CD4-positive, alpha-beta T cell (primary cell): ENCODE data around the gene AGAP9. TPM values are rescaled to one million over a fixed set of nuclear protein-coding genes. Genes with fewer than 3 reads are reported as not detected.
"Not testable (repeated sequence)": the region's sequence is repeated elsewhere in the genome, so short reads cannot be mapped to it uniquely, and the experiment has no call there.

Experiments
- ATAC-seq: fragments of 200-7000 bp; cut with Tn5 transposase; one replicate; pipeline ENCODE4 v1.10.0; 2022; ENCODE audit warnings: mild to moderate bottlenecking; ENCODE audit not compliant: poor library complexity
- CTCF ChIA-PET: fragments of 350-600 bp; sonication (Branson Sonifier 250); formaldehyde crosslinking; loops from one replicate; lab custom pipeline; 2021; ENCODE audit warnings: antibody characterized with exemption, inconsistent platforms; lab: Charles Lee
- POLR2A ChIA-PET: fragments of 350-600 bp; sonication (Branson Sonifier 250); formaldehyde crosslinking; loops from one replicate; lab custom pipeline; 2021; ENCODE audit warnings: antibody characterized with exemption, inconsistent platforms; lab: Charles Lee
- DNase-seq, 14 experiments: peaks; one replicate each; pipeline ENCODE4 v3.0.0-alpha.2; 2013 to 2020; ENCODE audit warnings: mixed read lengths in 2 of 14
- H3K27ac ChIP-seq, 2 donors: one replicate each; pipeline versions ENCODE4 v1.5.1 to v1.7.0; 2013; ENCODE audit warnings: low read length in 2 of 2, low read depth in 1 of 2, mild to moderate bottlenecking in 1 of 2
- H3K27me3 ChIP-seq, 2 experiments: 1 replicate in 1 of 2; 2 replicates in 1 of 2; pipeline versions ENCODE4 v1.6.1 to v1.7.0; 2013; ENCODE audit warnings: low read length in 2 of 2, control low read depth in 1 of 2, mild to moderate bottlenecking in 1 of 2, moderate library complexity in 1 of 2; ENCODE audit not compliant: insufficient read depth in 2 of 2, control insufficient read depth in 1 of 2
- H3K36me3 ChIP-seq: one replicate; pipeline ENCODE4 v1.6.1; 2013; ENCODE audit warnings: low read length, control low read depth; ENCODE audit not compliant: insufficient read depth
- H3K4me1 ChIP-seq: one replicate; pipeline ENCODE4 v1.6.1; 2013; ENCODE audit warnings: low read length, control low read depth; ENCODE audit not compliant: insufficient read depth
- H3K4me3 ChIP-seq: one replicate; pipeline ENCODE4 v1.5.1; 2013; ENCODE audit warnings: mild to moderate bottlenecking, low read length, moderate library complexity
- H3K9me3 ChIP-seq, 2 experiments: 1 replicate in 1 of 2; 2 replicates in 1 of 2; pipeline versions ENCODE4 v1.6.1 to v1.7.0; 2013; ENCODE audit warnings: low read length in 2 of 2, mild to moderate bottlenecking in 2 of 2, control low read depth in 1 of 2, moderate library complexity in 1 of 2; ENCODE audit not compliant: control insufficient read depth in 1 of 2, insufficient read depth in 1 of 2
- H3K27ac Mint-ChIP-seq: one replicate; pipeline ENCODE4 v1.8.0; 2020; ENCODE audit warnings: mixed read lengths
- H3K27me3 Mint-ChIP-seq: one replicate; pipeline ENCODE4 v1.8.0; 2021; ENCODE audit warnings: mixed read lengths
- H3K36me3 Mint-ChIP-seq: one replicate; pipeline ENCODE4 v1.8.0; 2021; ENCODE audit warnings: low read depth, mixed read lengths
- H3K4me1 Mint-ChIP-seq: one replicate; pipeline ENCODE4 v1.8.0; 2021; ENCODE audit warnings: low read depth, mixed read lengths
- H3K4me3 Mint-ChIP-seq: one replicate; pipeline ENCODE4 v1.8.0; 2020; ENCODE audit warnings: mild to moderate bottlenecking, mixed read lengths
- H3K9me3 Mint-ChIP-seq: one replicate; pipeline ENCODE4 v1.8.0; 2020; ENCODE audit warnings: mixed read lengths
- intact Hi-C, 2 experiments: fragments of 100-400 bp; cut with DNase I in 1 of 2; cut with micrococcal nuclease in 1 of 2; formaldehyde crosslinking; loops; one replicate each; pipeline versions ENCODE4 v1.15.1 to v1.9.0; 2023 to 2025; cut with DNase I, micrococcal nuclease
- total RNA-seq, 174 experiments: library from RNA in 2 of 174; stranded (reverse) in 2 of 174; gene quantifications; one replicate each; pipeline ENCODE4 v1.2.3 and lab custom pipeline; 2021 to 2026
- TF ChIP-seq, protein P1 (sequence below): fragments of 200-600 bp; IDR thresholded peaks from one replicate; pipeline ENCODE4 v1.8.0; 2022; ENCODE audit warnings: antibody characterized with exemption, mild to moderate bottlenecking

The AGAP9 gene
- total RNA-seq, 2 experiments from 2014 or later: 5.4 to 6.5 TPM

DNA sequence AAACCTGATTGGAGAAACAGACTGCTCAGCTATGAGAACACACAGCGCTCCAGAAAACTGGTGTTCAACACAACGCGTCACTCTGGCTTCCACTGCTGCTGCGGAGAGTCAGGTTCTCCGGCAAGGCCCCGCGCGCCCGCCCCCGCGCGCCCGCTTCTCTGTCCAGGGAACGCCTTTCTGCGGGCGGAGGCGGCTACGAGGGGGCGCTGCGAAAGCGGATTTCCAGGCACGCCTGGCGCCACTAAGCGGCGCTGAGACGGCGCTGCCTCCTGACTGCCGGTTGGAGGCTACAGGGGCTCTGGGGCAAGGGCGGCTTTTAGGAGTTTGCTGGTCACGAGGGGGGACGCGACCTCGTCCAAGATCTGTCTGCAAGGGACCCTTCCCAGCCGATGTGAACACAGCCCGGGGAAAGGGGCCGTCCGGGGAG, 62.2 kb downstream of the AGAP9 start:
- CTCF ChIA-PET, H3K27me3 Mint-ChIP-seq, H3K36me3 Mint-ChIP-seq, H3K4me3 Mint-ChIP-seq, H3K27ac Mint-ChIP-seq, intact Hi-C loops, POLR2A ChIA-PET, H3K4me1 Mint-ChIP-seq, H3K27me3 ChIP-seq, H3K4me3 ChIP-seq, H3K9me3 ChIP-seq, H3K4me1 ChIP-seq, H3K36me3 ChIP-seq, H3K9me3 Mint-ChIP-seq, DNase-seq, H3K27ac ChIP-seq: not testable (repeated sequence)
- ATAC-seq: peak; percentile 83

DNA sequence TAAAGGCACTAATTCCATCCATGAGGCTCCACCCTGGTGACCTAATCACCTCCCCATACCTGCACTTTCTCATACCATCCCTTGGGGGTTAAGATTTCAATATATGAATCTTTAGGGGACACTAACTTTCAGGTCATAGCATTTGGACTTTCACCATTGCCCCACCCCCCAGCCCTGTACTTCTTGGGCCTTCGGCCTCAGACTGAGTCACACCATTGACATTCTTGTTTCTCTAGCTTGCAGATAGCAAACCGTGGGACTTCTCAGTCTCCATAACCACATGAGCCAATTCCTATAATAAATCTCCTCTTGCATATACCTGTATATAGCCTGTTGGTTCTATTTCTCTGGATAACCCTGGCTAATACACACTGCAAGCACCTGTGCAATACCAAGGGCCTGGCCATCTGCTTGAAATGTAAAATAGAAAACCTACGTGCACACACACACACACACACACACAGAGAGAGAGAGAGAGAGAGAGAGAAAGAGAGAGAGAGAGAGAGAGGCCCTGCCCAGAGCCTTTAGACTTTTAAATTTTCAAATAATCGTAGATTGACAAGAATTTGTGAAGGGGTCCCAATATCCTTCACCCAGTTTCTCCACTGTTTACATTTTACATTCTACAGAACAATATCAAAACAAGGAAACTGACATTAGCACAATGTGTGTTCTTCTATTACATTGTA, 64.8 kb downstream of the AGAP9 start:
- no peaks in the 10 kb centered on the region for H3K4me1 Mint-ChIP-seq
- no peak for ATAC-seq
- Histone ChIP-seq H3K4me3 (no peak overlapping the region), H3K27ac (no peak overlapping the region), H3K27me3 (no peaks in the 10 kb centered on the region), H3K36me3 (no peaks in the 10 kb centered on the region), H3K4me1 (no peaks in the 10 kb centered on the region), H3K9me3 (no peaks in the 10 kb centered on the region)
- intact Hi-C loops: no loop called here
- ChIA-PET POLR2A (no interaction called here), CTCF (no interaction called here)
- no peak overlapping the region for H3K4me3 Mint-ChIP-seq
- H3K27ac Mint-ChIP-seq: no peak overlapping the region
- TF ChIP-seq, protein P1, sequence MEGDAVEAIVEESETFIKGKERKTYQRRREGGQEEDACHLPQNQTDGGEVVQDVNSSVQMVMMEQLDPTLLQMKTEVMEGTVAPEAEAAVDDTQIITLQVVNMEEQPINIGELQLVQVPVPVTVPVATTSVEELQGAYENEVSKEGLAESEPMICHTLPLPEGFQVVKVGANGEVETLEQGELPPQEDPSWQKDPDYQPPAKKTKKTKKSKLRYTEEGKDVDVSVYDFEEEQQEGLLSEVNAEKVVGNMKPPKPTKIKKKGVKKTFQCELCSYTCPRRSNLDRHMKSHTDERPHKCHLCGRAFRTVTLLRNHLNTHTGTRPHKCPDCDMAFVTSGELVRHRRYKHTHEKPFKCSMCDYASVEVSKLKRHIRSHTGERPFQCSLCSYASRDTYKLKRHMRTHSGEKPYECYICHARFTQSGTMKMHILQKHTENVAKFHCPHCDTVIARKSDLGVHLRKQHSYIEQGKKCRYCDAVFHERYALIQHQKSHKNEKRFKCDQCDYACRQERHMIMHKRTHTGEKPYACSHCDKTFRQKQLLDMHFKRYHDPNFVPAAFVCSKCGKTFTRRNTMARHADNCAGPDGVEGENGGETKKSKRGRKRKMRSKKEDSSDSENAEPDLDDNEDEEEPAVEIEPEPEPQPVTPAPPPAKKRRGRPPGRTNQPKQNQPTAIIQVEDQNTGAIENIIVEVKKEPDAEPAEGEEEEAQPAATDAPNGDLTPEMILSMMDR: no peak
- no peaks in the 10 kb centered on the region for H3K27me3 Mint-ChIP-seq
- no peaks in the 10 kb centered on the region for H3K9me3 Mint-ChIP-seq
- DNase-seq: no peak
- H3K36me3 Mint-ChIP-seq: no peaks in the 10 kb centered on the region

DNA sequence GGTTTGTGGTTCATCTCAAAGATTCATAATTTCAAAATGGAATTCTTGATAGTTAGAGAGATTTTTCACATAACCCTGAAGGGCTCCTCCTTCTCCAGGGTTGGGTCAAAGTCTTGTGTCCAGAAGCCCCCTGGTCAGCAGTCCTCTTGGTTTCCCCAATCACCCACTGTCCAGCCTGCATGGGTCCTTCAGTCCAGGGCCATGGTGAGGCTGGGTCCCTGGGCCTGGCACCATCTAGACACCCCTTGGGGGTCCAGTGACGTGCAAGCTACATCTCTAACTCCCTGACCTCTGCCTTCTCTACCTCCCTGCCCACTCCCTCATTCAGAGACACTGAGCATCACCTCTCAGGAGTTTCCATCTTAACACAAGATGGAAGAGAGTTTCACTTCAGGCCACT, 65.6 kb downstream of the AGAP9 start:
- ChIA-PET POLR2A (no interaction called here), CTCF (no interaction called here)
- Mint-ChIP-seq H3K36me3 (no peaks in the 10 kb centered on the region), H3K27ac (no peak overlapping the region), H3K4me3 (no peak overlapping the region), H3K4me1 (no peaks in the 10 kb centered on the region), H3K9me3 (no peaks in the 10 kb centered on the region), H3K27me3 (no peaks in the 10 kb centered on the region)
- Histone ChIP-seq H3K9me3 (no peaks in the 10 kb centered on the region), H3K4me3 (no peak overlapping the region), H3K4me1 (no peaks in the 10 kb centered on the region), H3K27me3 (no peaks in the 10 kb centered on the region), H3K27ac (no peak overlapping the region), H3K36me3 (no peaks in the 10 kb centered on the region)
- DNase-seq (no peak), ATAC-seq (no peak)
- intact Hi-C loops: no loop called here
- TF ChIP-seq, protein P1: no peak

DNA sequence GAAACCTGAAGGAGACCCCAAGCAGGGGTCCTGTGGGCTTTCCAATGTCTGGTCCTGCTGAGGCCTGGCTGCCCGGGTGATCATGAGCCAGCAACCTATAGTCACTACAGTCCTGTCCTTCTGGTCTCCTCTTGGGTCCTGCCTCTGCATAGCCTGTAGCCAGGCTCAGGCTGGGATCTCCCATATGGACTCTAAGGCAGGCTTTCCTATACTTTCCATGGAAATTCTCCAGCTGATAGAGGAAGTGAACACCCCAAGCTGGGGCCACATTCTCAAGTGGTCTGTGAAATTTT, 66.0 kb downstream of the AGAP9 start:
- H3K9me3 ChIP-seq: no peaks in the 10 kb centered on the region
- H3K4me1 Mint-ChIP-seq: no peaks in the 10 kb centered on the region
- intact Hi-C loops: no loop called here
- no peak overlapping the region for H3K4me3 ChIP-seq
- no peak overlapping the region for H3K4me3 Mint-ChIP-seq
- TF ChIP-seq, protein P1: no peak
- no peaks in the 10 kb centered on the region for H3K4me1 ChIP-seq
- no peak overlapping the region for H3K27ac Mint-ChIP-seq
- H3K27me3 ChIP-seq: no peaks in the 10 kb centered on the region
- H3K36me3 Mint-ChIP-seq: no peaks in the 10 kb centered on the region
- H3K36me3 ChIP-seq: no peaks in the 10 kb centered on the region
- no peaks in the 10 kb centered on the region for H3K27me3 Mint-ChIP-seq
- no peak for ATAC-seq
- ChIA-PET CTCF (no interaction called here), POLR2A (no interaction called here)
- no peaks in the 10 kb centered on the region for H3K9me3 Mint-ChIP-seq
- H3K27ac ChIP-seq: no peak overlapping the region
- no peak for DNase-seq
